NCI-H748 (cell line): ENCODE results near the gene LMBR1L.

Source experiments
- DNase-seq: peaks from one replicate; lab custom pipeline; 2025; ENCODE audit not compliant: unreplicated experiment; lab: John Stamatoyannopoulos, UW

Gene LMBR1L

DNA sequence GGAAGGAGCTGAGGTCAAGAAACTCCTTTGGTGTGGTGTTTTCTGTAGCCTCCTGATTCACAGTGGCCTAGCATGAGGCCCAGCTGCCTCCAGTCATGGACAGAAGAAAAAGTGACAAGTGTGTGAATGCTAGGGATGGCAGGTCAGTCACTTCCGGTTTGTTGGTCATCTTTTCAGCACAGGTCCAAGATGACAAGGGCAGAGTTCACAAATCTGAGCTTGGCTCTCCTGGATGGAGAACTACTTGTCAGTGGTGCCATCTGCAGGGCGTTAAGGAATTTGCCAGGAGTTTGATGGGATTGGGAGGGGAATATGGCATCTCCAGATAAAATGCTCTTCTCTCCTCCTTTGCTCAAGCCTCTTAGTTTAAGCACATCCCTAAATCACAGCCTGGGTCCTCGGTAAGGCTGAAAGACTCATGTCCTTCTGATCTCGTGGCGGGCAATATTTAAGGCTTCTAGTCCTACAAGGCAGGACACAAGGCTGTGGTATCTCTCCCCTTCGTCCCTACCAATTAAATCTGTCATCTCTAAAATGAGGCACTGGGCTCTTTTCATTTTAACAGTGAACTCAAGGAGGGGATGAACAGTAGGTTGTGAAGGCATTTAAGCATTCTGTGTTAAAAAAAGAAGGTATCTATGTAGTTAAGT is 10.5 kb upstream of the LMBR1L start:
- DNase-seq, result peak; percentile 68

DNA sequence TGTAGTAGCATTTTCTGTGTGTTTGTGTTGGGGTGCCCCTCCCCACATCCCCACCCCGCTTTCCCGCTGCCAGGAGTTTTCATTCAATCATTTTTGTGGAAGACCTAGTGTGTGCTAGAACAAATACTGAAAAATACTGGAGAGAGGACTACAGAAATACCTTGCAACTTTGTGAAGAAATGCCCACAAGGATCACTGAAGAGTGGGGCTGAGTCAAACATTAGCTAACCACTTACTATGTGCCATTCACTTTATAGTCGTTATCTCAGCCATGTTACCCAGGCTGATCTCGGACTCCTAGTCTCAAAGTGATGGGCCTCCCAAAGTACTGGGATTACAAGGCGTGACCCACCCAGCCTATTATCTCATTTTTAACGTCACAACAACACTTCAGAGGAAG is 559 bp upstream of the LMBR1L start:
- DNase-seq, result peak; percentile 16

DNA sequence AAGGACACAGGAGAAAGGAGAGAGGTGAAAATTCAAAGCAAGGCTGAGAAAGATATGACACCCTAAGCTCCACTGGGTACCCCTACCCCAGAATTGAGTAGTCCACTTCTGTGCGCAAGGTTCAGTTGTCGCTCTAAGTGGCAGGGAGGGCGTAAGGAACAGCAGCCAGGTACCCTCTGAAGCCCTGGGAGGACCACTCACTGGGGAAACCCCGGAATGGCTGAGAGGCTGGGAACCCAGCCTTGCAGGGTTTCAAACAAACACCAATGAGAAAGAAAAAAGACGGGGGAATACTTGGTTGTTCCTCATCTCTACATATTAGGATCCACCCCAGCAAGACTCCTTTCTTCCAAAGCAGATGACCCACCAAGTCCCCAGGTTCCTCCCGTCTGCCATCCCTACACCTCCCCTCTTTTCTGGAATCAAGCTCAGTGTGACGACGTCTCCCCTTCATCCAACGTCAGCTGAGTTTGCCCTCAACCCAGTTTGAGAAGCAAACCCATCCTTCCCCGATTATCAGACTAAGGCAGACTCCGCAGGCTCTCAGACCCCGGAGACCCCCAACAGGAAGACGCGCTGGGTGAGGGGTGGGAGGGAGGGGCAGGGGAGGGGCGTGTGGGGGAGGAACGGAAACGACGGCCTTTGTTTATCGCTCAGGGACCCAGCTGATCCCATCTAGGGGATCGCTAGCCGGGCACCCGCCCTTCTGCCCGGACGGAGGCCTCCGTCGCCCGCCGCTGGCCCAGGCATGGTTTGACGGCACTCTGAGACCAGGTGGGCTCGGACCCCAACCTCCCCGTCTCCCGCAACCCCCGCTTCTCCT is 795 bp downstream of the LMBR1L start:
- DNase-seq, result peak; percentile 52

DNA sequence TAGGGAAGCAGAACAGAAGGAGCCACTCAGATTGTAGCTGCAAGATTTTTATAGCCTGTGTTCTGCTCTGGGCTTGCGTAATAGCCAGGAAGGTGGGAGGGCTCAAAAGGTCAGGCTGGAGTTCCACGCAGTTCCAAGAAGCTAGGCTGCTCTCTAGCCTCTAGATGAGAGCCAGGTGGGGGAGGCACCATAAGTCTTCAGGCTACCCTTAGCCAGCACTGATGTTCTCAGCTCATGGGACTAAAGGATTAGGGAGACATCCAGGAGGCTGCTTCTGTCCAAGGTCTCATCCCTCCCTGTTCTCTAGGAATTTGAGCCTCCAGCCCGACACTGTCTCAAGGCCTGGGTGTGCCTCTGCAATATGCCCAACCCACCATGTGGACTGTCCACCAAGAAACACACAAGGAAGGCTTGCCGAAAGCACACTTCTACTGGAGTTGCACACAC is 1.7 kb downstream of the LMBR1L start:
- DNase-seq, result no peak

DNA sequence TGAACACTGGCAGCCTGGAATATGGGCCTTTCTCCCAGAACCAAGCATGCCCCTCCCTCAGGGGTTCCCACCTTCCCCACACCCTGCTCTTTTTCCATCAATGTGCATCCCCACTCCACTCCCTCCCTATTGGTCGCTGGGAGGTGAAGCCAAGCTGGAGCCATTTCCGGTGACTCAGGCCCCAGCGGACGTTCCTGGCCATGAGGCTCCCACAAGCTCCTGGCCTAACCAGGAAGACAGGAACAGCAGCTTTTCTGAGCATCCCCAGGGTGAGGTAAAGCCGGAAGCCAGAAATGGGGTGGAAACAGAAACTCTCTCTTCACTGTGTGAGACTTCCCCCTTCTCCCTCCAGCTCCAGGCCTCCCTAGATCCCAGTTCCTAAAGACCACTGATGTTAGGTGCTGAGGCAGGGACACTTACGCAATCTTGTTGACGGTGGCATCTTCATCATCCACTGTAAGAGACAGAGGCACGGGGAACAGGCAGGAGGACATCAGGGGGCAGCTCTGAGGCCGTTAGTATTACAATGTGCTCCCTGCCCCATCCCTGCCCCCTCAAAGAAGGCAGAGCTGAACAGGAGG is 5.1 kb downstream of the LMBR1L start:
- DNase-seq, result no peak

DNA sequence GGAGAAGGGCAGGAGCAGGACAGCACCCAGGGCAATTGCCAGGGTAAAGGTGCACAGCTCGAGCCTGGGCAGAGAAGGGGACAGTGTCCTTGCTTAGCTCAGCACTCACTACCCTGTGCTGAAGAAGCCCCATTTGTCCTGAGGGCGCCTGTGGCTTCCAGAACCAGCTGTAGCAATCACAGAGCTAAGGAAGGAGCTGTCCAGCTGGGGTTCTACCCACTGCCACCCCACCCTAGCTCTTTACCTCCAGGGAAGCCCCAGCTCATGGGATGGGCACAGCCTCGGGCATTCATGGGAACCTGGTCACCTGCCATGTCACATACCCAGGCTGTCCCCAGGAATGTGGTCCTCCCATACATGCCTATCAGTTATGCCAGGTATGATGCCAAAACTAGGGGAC is 5.8 kb downstream of the LMBR1L start:
- no peak for DNase-seq

DNA sequence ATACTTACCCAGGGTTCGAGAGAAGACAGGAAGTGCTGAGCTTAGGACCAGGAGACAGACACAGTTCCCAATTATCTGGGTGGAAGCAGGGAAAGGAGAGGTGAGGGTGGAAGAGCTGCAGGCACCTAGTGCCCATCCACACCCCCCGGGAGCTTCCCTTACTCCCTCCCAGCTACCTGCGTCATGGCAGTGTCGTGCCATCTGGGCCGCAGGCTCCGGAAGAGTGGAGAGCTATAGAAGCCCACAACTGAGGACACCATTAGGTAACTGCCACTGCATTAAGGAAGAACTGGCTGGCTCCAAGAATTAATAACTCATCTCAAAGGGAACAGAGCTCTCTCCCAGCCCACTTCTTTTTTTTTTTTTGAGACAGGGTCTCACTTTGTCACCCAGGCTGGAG is 10.3 kb downstream of the LMBR1L start:
- no peak for DNase-seq

DNA sequence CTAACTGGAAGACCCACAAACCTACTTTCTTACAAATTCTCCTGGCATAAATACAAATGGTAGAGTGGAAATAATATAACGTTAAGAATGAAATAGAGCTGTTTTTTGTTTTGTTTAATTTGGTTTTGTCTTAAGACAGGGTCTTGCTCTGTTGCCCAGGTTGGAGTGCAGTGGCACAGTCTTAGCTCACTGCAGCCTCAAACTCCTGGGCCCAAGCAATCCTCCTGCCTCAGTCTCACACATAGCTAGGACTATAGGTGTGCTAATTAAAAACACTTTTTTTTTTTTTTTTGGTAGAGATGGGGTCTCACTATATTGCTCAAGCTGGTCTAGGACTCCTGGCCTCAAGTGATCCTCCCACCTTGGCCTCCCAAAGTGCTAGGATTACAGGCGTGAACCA is 11.9 kb downstream of the LMBR1L start:
- no peak for DNase-seq

DNA sequence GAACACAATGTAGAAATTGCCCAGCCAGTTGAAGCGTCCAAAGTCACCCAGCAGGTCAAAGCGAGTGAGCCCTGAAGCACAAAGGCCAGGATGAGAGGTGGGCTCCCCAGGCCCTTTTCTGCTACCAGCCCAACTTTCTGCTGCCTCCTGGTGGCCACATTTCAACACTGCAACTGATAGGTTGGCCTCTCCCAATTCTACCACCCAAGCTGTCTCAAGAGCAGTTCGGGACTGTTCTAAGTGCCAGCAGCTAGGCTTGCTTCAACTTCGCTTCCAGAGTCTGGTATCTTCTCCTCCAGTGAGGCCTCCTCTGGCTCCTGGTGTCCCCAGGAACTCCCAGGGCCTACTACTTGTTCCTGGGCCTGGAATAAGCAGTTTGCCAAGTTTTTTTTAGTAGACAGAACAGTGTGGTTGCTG is 12.6 kb downstream of the LMBR1L start:
- peak; percentile 43 for DNase-seq

DNA sequence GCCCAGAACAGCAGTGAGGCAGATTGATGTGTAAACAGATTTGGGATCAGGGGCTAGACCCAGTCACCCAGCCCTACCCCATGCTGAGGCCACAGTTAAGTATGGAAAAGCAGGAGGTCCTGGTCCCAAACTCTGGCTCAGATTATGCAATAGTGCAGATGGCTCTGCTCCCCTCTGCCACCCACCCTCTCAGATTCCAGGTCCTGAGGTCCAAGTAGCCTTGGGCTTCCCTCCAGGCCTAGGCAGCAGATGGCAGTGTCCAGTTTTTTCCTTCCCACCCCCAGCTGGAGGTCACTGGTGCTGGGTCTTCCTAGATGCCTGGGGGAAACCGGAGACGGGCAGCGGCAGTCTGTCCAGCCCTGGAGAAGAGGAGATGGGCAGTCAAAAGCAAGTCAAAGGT is 13.3 kb downstream of the LMBR1L start:
- DNase-seq, result no peak

DNA sequence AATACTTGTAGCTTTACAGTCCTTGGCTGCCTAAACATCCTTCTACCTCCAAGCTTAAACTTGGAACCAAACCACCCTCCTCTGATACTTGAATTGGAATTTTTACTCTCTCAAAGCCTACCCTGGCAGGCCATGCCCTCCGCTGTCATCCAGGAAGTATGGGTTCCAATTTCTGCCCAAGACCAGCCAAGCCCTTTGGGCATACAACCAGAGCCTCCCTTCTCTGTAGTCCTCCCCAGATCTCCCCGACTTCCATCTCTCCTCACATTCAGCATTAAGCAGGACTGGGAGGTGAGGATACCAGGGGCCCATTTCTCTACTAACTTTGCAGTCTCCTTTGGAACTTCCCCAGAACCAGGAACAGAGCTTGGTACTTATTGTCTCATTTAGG is 15.7 kb downstream of the LMBR1L start:
- no peak for DNase-seq

DNA sequence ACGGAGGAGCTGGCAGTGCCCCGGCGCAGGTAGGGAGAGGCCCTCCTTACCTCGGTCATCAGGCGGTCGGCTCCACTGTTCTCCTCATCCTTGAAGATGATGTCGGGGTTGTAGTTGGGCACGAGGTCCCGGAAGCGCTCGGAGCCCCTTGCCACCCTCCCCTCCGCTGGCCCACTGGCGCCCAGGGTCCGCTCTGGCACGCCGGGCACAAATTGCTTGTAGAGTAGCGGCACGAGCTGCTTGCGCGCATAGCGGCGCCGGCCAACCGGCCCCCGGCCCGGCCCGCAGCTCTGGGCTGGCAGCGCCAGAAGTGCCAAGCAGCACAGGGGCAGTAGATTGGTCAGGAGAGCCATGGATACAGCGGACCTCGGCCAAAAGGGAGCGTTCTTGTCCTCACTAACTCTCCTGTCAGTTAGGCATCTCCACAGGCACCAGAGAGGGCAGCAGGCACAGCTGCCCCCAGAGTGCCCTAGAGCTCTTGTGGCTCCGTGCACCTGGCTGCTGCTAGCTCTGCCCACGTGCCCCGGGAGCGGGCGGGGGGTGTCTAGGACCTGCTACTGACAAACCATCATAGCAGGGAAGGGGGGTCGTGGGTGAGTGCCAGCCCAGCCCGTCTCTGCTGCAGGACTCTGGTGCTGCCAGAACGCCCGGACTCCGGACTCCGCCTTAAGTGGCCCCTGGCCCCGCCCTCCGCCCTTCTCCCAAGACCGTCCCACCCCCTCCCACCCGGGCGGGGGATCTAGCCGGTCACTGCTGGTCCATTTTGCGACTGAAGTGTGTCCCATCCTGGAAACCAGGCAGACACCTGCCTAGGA is 16.3 kb downstream of the LMBR1L start, which contains the start of gene DHH:
Gene DHH (minus strand): TSS at position 642 of the 815 bp plus-strand sequence. CDS start 289 bp downstream, at position 353.
- DNase-seq, result peak; percentile 56

DNA sequence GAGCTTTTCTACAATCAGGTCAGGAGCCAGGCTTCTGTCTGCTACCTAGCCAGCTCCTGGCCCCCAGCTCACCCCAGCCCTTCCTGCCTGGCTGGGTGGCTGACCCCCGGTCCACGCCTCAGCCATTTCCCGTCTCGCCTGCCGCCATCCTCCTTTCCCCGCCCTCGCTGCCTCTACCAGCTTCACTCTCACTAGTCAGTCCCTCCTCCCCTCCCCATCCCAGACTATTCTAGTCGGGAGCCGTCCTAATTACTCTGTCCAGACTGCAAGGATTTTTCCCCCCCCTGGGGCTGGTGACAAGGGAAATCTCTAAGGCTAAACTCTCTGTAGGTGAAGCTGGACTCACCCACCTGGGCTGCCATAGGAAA is 16.9 kb downstream of the LMBR1L start:
- DNase-seq, result peak; percentile 36

DNA sequence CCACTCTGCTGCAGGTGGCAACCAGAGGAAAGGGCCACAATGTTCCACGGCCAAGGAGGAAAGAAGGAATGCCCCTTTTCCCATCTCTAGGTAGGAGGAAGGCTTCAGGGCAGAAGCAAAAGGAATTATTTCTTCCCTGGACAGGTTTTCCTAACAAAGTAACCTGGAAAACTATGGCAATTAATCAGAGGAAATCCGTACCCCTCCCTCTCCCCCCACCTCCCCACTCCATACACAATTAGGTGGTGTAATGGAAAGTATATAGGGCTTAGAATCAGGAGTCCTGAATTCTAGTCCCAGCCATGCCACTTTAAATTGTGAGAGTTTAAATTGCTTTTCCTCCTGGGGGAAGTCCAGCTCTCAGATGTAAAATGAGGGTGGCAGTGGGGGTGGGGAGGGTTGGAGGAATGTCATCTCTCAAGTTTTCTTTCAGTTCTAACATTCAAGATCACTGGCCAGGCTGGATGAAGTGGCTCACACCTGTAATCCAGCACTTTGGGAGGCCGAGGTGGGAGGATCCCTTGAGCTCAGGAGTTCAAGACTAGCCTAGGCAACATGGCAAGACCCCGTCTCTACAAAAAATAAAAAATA is 17.7 kb downstream of the LMBR1L start:
- no peak for DNase-seq

DNA sequence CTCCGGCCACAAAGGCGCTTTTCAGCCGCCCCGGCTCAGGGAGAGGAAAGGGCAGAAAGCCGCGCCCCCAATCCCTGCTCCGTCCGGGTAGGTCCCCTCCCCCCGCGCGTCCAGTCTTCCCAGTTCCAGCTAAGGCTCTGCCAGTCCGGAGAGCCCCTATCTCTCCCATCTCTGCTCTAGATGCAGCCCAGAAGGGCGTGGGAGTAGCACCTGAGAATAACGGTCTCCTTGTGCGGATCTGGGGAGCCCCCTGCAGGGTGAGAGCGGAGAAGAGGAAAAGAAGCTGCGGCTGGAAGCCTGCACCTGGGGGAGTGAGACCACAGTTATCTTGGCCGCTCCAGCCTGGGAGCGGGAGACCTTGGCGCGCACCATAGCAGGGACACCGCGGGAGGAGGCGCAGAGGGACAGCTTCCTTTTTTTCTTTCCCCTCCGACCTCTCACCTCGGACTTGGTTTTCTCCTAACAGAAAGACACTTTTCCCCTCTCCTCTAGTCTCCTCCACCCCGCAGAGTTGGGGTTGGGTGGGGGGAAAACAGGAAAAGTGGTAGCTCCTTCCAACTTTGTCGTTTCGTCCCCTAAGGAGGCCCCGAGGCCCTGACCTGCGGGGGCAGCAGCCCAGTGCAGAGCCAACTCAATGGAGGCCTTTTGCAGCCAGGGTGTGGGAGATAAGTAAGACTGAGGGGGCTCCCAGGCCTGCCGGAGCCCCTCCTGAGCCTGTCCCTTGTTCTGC is 18.4 kb downstream of the LMBR1L start:
- peak; percentile 52 for DNase-seq

DNA sequence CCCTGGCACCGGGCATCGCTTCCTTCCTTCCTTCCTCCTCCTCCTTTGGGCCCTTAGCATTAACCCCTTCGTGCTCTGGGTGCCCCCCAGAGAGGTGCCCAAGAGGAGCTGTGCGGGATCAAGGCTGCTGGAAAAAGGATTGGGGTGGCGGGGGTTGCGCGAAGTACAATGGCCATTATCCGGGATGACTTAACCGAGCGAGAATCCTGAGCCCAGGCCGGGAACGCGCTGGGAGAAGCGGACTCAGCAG is 18.9 kb downstream of the LMBR1L start:
- DNase-seq, result no peak

DNA sequence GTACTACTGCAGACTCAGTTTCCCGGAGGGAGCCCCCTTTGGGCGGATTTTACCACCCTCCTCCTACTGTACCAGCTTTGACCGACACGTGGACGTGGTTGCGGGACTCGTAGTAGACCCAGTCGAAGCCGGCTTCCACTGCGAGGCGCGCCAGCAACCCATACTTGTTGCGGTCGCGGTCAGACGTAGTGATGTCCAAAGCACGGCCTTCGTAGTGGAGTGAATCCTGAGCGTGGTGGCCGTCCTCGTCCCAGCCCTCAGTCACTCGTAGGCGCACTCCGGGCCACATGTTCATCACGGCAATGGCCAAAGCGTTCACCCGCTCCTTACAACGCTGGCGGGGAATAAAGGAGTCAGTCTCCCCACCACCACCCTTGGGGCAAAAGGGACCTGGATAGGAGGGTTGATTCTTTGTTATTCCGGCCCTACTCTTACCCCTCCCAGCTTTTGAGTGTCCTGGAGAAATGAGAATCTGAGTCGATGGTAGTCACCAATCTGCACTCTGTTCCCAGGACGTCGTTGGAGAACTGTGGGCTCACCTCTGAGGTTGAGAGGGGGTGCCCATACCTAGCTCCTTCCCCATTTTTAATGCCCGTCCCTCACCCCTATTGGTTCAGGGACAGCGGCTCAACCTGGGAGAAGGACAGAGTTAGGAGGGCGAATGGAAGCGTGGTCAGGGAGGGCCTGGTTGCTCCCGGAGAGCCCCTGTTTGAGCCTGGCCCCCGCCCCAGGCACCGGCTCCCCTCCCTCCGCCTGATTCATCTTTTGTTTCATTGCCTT is 19.4 kb downstream of the LMBR1L start:
- DNase-seq, result no peak

DNA sequence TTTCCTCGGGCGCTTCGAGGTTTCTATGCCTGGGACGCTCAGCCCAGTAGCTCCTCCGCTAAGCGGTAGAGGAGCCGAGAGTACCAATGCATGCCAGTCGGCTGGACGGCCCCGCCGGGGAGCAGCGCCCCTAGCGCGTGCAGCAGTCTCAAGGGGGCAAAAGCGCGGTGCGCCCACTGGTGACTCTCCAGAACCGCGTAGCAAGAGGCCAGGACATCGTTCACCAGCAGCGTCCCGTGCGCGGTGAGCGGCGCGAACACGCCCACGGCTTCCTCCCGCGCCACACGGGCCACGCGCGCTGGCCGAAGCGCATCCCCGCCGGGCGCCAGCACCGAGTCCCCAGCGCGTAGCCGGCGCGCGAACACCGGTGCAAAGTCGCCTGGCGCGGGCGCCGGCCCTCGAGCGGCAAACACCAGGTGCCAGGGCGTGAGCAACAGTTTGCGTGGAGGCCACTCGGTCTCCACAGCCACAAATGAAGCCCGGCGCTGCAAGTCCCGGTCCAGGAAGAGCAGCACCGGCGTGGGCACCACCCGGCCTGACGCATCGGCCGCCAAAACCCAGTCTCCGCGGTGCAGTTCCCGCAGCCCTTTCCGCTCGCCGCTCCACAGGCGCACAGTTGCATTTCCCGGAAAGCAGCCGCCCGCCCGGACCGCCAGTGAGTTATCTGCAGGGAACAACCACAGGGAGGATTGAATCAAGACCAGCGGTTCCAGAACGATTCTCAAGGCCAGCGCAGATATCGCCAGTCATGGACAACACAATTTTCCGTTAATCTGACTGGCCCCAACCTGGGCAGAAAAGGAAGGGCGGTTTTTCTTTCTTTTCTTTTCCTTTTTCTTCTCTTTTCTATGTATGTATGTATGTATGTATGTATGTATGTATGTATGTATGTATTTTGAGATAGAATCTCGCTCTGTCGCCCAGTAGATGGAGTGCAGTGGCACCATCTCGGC is 20.6 kb downstream of the LMBR1L start:
- peak; percentile 66 for DNase-seq

DNA sequence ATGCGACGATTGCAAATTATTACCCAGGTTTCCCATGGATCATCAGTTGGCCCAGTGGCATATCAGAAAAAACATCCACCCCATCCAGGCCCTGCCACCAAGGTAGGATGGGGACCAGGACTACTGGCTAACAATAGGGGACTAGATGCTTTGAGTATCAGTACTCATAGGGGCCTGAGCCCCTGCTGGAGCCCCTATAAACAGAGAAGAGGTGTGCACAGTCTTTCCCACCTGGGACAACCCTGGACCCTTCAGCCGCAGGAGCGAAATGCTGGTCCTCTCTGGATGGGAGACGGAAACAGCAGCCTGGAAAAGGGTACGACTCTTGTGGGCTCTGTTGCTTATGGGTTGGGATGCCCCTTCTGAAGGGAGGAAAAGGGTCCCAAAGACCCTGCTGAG is 21.7 kb downstream of the LMBR1L start:
- DNase-seq, result no peak
